GM18498 (cell line): ENCODE measurements around the gene FLT3LG.
"Not testable (repeated sequence)": the region's sequence is repeated elsewhere in the genome, so short reads cannot be mapped to it uniquely, and the experiment has no call there.

Experiments used
- ATAC-seq: cut with Tn5 transposase; IDR thresholded peaks from one replicate; pipeline ENCODE4 v1.9.1; 2021; ENCODE audit warnings: mild to moderate bottlenecking, moderate library complexity; ENCODE audit not compliant: unreplicated experiment

Gene FLT3LG

GRCh38 chr19:49461130-49461529, 12.9 kb upstream of the FLT3LG start:
- not testable (repeated sequence) for ATAC-seq

GRCh38 chr19:49461656-49462055, 12.4 kb upstream of the FLT3LG start:
- ATAC-seq = no peak

GRCh38 chr19:49462492-49462891, 11.5 kb upstream of the FLT3LG start:
- ATAC-seq = no peak

GRCh38 chr19:49463960-49464740, 9.9 kb upstream of the FLT3LG start:
- ATAC-seq = no peak

- no peak for ATAC-seq
These were observed 8.6 kb upstream of the FLT3LG start for GRCh38 chr19:49465371-49465770.

- ATAC-seq = no peak
These were observed 5.8 kb upstream of the FLT3LG start for GRCh38 chr19:49468199-49468598.

- ATAC-seq = peak; percentile 60
These were observed 5.1 kb upstream of the FLT3LG start for GRCh38 chr19:49468746-49469447.

GRCh38 chr19:49469828-49470614, 4.0 kb upstream of the FLT3LG start:
- ATAC-seq = peak; percentile 60

- ATAC-seq = no peak
These were observed 3.4 kb upstream of the FLT3LG start for GRCh38 chr19:49470615-49470978.

- no peak for ATAC-seq
These were observed 1.1 kb upstream of the FLT3LG start for GRCh38 chr19:49472936-49473335.

GRCh38 chr19:49473501-49473867, 531 bp upstream of the FLT3LG start:
- ATAC-seq = not testable (repeated sequence)

- ATAC-seq = peak; percentile 1
These were observed 518 bp downstream of the FLT3LG start for GRCh38 chr19:49474542-49474924.

GRCh38 chr19:49475191-49475917, 1.3 kb downstream of the FLT3LG start:
- ATAC-seq = no peak

GRCh38 chr19:49475995-49476880, 2.2 kb downstream of the FLT3LG start:
- ATAC-seq = no peak

GRCh38 chr19:49479975-49480628, 6.1 kb downstream of the FLT3LG start:
- no peak for ATAC-seq

- ATAC-seq = no peak
These were observed 7.1 kb downstream of the FLT3LG start for GRCh38 chr19:49481020-49481683.

- ATAC-seq = no peak
These were observed 12.2 kb downstream of the FLT3LG start for GRCh38 chr19:49486232-49486631.

GRCh38 chr19:49486710-49487276, 12.8 kb downstream of the FLT3LG start:
- no peak for ATAC-seq
